GM12872 (cell line): ENCODE data around the gene ASCC3.

Experiments
- CTCF ChIP-seq: IDR thresholded peaks from 3 replicates; pipeline ENCODE4 v1.5.1; 2011; ENCODE audit warnings: low read depth, mild to moderate bottlenecking, low read length, moderate library complexity; ENCODE audit not compliant: insufficient read depth

Gene ASCC3

GRCh38 chr6:100673641-100674040, 207.5 kb downstream of the ASCC3 start:
- TF ChIP-seq CTCF = no peak

- no peak for TF ChIP-seq CTCF
Measured at GRCh38 chr6:100671740-100672139, 209.4 kb downstream of the ASCC3 start.

- TF ChIP-seq CTCF = no peak
Measured at GRCh38 chr6:100670056-100670455, 211.1 kb downstream of the ASCC3 start.

GRCh38 chr6:100665041-100665380, 216.1 kb downstream of the ASCC3 start:
- TF ChIP-seq CTCF = no peak

- peak; percentile 40 for TF ChIP-seq CTCF
Measured at GRCh38 chr6:100664274-100665040, 216.7 kb downstream of the ASCC3 start.

- no peak for TF ChIP-seq CTCF
Measured at GRCh38 chr6:100663219-100663863, 217.8 kb downstream of the ASCC3 start.

- no peak for TF ChIP-seq CTCF
Measured at GRCh38 chr6:100662264-100662663, 218.9 kb downstream of the ASCC3 start.
